HepG2 (cell line): ENCODE measurements around the gene NT5C. TPM values are rescaled to one million over a fixed set of nuclear protein-coding genes. Genes with fewer than 3 reads are reported as not detected.
A peak's percentile ranks its signal among the peaks of the same experiment; 100 is the strongest.

Source experiments
- ATAC-seq: fragments of 200-7000 bp; cut with Tn5 transposase; 3 replicates; pipeline ENCODE4 v1.9.1; 2020; ENCODE audit warnings: mild to moderate bottlenecking, moderate library complexity
- BruUV-seq: library from RNA; stranded (reverse); fragments of 400-500 nt; replicated peaks from 2 replicates; lab custom pipeline; 2021; lab: Mats Ljungman, UMichigan
- CTCF ChIA-PET: fragments of 300-600 bp; formaldehyde crosslinking; extraction: SDS; loops from one replicate; lab custom pipeline; 2021; ENCODE audit warnings: low total read pairs, inconsistent platforms, low intra/inter-chr PET ratio; lab: Yijun Ruan, JAX
- POLR2A ChIA-PET: fragments of 350-600 bp; sonication (Branson Sonifier 250); formaldehyde crosslinking; loops from one replicate; lab custom pipeline; 2020; ENCODE audit warnings: antibody characterized with exemption, inconsistent platforms; lab: Yijun Ruan, JAX
- DNase-seq: peaks from one replicate; pipeline ENCODE4 v3.0.0-alpha.2; 2015; ENCODE audit warnings: low spot score
- FAIRE-seq: peaks from 3 replicates; lab custom pipeline; 2011; peaks lifted over from hg19 to GRCh38; lab: Jason Lieb, UNC
- H2AFZ ChIP-seq: one replicate; pipeline ENCODE4 v1.6.1; 2011; ENCODE audit warnings: low read length, inconsistent platforms
- H3K27ac ChIP-seq: fragments of 300-600 bp; 3 replicates; pipeline ENCODE4 v1.8.0; 2011; ENCODE audit warnings: mixed run types, mild to moderate bottlenecking, mixed read lengths, low read length, inconsistent platforms; ENCODE audit not compliant: insufficient read depth; ENCODE audit errors: extremely low read length
- H3K27me3 ChIP-seq, 2 experiments: fragments of 200-600 bp in 1 of 2; 2 replicates in 1 of 2; 3 replicates in 1 of 2; pipeline versions ENCODE4 v1.6.0 to v1.8.0; 2011; ENCODE audit warnings: low read length in 2 of 2, mild to moderate bottlenecking in 2 of 2, moderate library complexity in 2 of 2, inconsistent platforms in 1 of 2; ENCODE audit not compliant: insufficient read depth in 2 of 2, control insufficient read depth in 1 of 2
- H3K36me3 ChIP-seq, 2 experiments: fragments of 200-600 bp in 1 of 2; replicated peaks in 1 of 2; 2 replicates in 1 of 2; 3 replicates in 1 of 2; pipeline versions ENCODE4 v1.5.1 to v1.8.0; 2011; ENCODE audit warnings: low read length in 2 of 2, inconsistent platforms in 1 of 2; ENCODE audit not compliant: insufficient read depth in 2 of 2, control insufficient read depth in 1 of 2
- H3K4me1 ChIP-seq: 2 replicates; pipeline ENCODE4 v1.5.1; 2012; ENCODE audit warnings: low read length, inconsistent platforms; ENCODE audit not compliant: insufficient read depth
- H3K4me2 ChIP-seq: 2 replicates; pipeline ENCODE4 v1.6.0; 2011; ENCODE audit warnings: low read depth, low read length, inconsistent platforms
- H3K4me3 ChIP-seq, 3 experiments: fragments of 200-600 bp in 1 of 3; sonication (generic), shearing (Covaris generic) in 1 of 3; replicated peaks in 1 of 3; 2 replicates each; pipeline ENCODE4 v1.5.1; 2011 to 2016; ENCODE audit warnings: low read length in 3 of 3, inconsistent platforms in 2 of 3, low read depth in 2 of 3, mild to moderate bottlenecking in 2 of 3, control low read depth in 1 of 3, mixed read lengths in 1 of 3; ENCODE audit not compliant: insufficient read depth in 1 of 3
- H3K79me2 ChIP-seq: one replicate; pipeline ENCODE4 v1.6.1; 2011; ENCODE audit warnings: low read length, inconsistent platforms; ENCODE audit not compliant: insufficient read depth
- H3K9ac ChIP-seq: 2 replicates; pipeline ENCODE4 v1.6.0; 2011; ENCODE audit warnings: mild to moderate bottlenecking, low read depth, low read length, inconsistent platforms; ENCODE audit not compliant: insufficient read depth
- H3K9me3 ChIP-seq: 2 replicates; pipeline ENCODE4 v1.5.1; 2012; ENCODE audit warnings: mild to moderate bottlenecking, low read length
- H4K20me1 ChIP-seq: 2 replicates; pipeline ENCODE4 v1.6.0; 2011; ENCODE audit warnings: inconsistent platforms, mild to moderate bottlenecking, low read length, moderate library complexity; ENCODE audit not compliant: insufficient read depth
- E2F2 ChIP-seq: sonication (generic); formaldehyde crosslinking; IDR thresholded peaks from 2 replicates; pipeline ENCODE4 v1.4.0; 2020; ENCODE audit warnings: missing genetic modification reagents, borderline replicate concordance
- FOXK2 ChIP-seq: fragments of 450-650 bp; IDR thresholded peaks from 2 replicates; pipeline ENCODE4 v1.6.1; 2016
- IRF2 ChIP-seq: IDR thresholded peaks from 2 replicates; pipeline ENCODE4 v1.6.1; 2018; ENCODE audit warnings: missing genetic modification reagents, missing compliant biosample characterization
- KDM2A ChIP-seq: sonication (generic); formaldehyde crosslinking; IDR thresholded peaks from 2 replicates; pipeline ENCODE4 v1.4.0; 2020; ENCODE audit warnings: low read depth, missing genetic modification reagents, borderline replicate concordance
- LCORL ChIP-seq, 2 experiments: fragments of 450-650 bp in 1 of 2; sonication (generic) in 1 of 2; formaldehyde crosslinking in 1 of 2; IDR thresholded peaks; 2 replicates each; pipeline versions ENCODE4 v1.5.0 to v1.6.1; 2017 to 2020; ENCODE audit warnings: antibody characterized with exemption in 1 of 2, missing genetic modification reagents in 1 of 2
- MED8 ChIP-seq: sonication (generic); formaldehyde crosslinking; IDR thresholded peaks from 2 replicates; pipeline ENCODE4 v1.8.1; 2023; ENCODE audit warnings: mild to moderate bottlenecking, missing genetic modification reagents; ENCODE audit not compliant: insufficient replicate concordance
- SPEN ChIP-seq: sonication (generic); formaldehyde crosslinking; IDR thresholded peaks from 2 replicates; pipeline ENCODE4 v1.5.1; 2020; ENCODE audit warnings: low read depth, mild to moderate bottlenecking, missing genetic modification reagents
- TERF1 ChIP-seq: sonication (generic); formaldehyde crosslinking; IDR thresholded peaks from 2 replicates; pipeline ENCODE4 v1.8.0; 2022; ENCODE audit warnings: mild to moderate bottlenecking, missing genetic modification reagents, moderate library complexity
- ZNF33A ChIP-seq: sonication (generic); formaldehyde crosslinking; IDR thresholded peaks from 2 replicates; pipeline ENCODE4 v1.5.1; 2020; ENCODE audit warnings: missing genetic modification reagents, mild to moderate bottlenecking, moderate library complexity, borderline replicate concordance
- ZNF468 ChIP-seq: sonication (generic); formaldehyde crosslinking; IDR thresholded peaks from 2 replicates; pipeline ENCODE4 v1.8.0; 2022; ENCODE audit warnings: mild to moderate bottlenecking, moderate library complexity, missing genetic modification reagents
- ZNF670 ChIP-seq: sonication (generic); formaldehyde crosslinking; IDR thresholded peaks from 2 replicates; pipeline ENCODE4 v1.8.0; 2022; ENCODE audit warnings: mild to moderate bottlenecking, missing genetic modification reagents, borderline replicate concordance
- WGBS: methylation state at CpG from one replicate; pipeline ENCODE4 v1.1.6; 2017; ENCODE audit warnings: low lambda C conversion rate; 5-methylcytosine and 5-hydroxymethylcytosine counted together
- in situ Hi-C: cut with HindIII; loops from 2 replicates; pipeline ENCODE4 v1.10.0; 2017; ENCODE audit warnings: low pct_unique_long_range_greater_than_20kb; ENCODE audit not compliant: extremely low pct_ligation_motif_present
- intact Hi-C: fragments of 100-400 bp; cut with micrococcal nuclease; formaldehyde crosslinking; loops from one replicate; pipeline ENCODE4 v1.10.0; 2022; ENCODE audit not compliant: unreplicated experiment
- polyA plus RNA-seq, 8 experiments: library from polyadenylated mRNA; depleted of rRNA in 3 of 8; stranded (reverse) in 7 of 8; unstranded in 1 of 8; fragments of >200 nt; fragmentation: Illumina TruSeq in 4 of 8; extraction: Trizol in 4 of 8; gene quantifications; 2 replicates each; pipeline versions ENCODE4 v1.2.1 to v1.2.3, GENCODE V29; 2011 to 2016; ENCODE audit warnings: low read depth in 4 of 8, missing spikeins in 1 of 8, mixed read lengths in 1 of 8; ENCODE audit not compliant: insufficient read depth in 1 of 8
- total RNA-seq, 5 experiments: library from RNA; depleted of rRNA; stranded (reverse); fragments of >200 nt; fragmentation: Illumina TruSeq; extraction: Trizol; gene quantifications; 2 replicates each; pipeline ENCODE4 v1.2.3, GENCODE V29; 2016; ENCODE audit warnings: low read depth in 1 of 5
- TF ChIP-seq, protein P1 (sequence below): sonication (generic); formaldehyde crosslinking; IDR thresholded peaks from 2 replicates; pipeline ENCODE4 v1.5.1; 2020; ENCODE audit warnings: missing genetic modification reagents, mild to moderate bottlenecking, borderline replicate concordance
- TF ChIP-seq, protein P2 (sequence below): sonication (generic); formaldehyde crosslinking; IDR thresholded peaks from 2 replicates; pipeline ENCODE4 v1.4.0; 2020; ENCODE audit warnings: mild to moderate bottlenecking, missing genetic modification reagents
- TF ChIP-seq, protein P3 (sequence below): IDR thresholded peaks from 2 replicates; pipeline ENCODE4 v1.6.1; 2016; ENCODE audit warnings: mild to moderate bottlenecking, missing biosample characterization, missing genetic modification reagents
- TF ChIP-seq, protein P4 (sequence below): sonication (generic); formaldehyde crosslinking; conservative IDR thresholded peaks from 2 replicates; pipeline ENCODE4 v1.4.0; 2020; ENCODE audit warnings: missing genetic modification reagents

NT5C gene
- total and polyA plus RNA-seq, 2 of the 13 experiments (the other 11 are each of a cell fraction or from before 2014, with no cell fraction given), result 42.8 to 48.6 TPM

- Histone ChIP-seq H3K79me2 (no peaks in the 10 kb centered on the region), H3K27me3 (peaks cover 0 to 29% of the 10 kb centered on the region in 2 experiments; a peak in 2 of 5 replicates), H3K4me2 (peak overlapping the region; percentile 83), H3K4me3 (peak overlapping the region; percentile 2 to 62 (median 28); a peak in 4 of 6 replicates), H3K27ac (no peak overlapping the region), H2AFZ (no peak overlapping the region), H3K36me3 (no peaks in the 10 kb centered on the region), H3K9me3 (no peaks in the 10 kb centered on the region), H4K20me1 (no peaks in the 10 kb centered on the region; the same call in 1 of the 2 replicates), H3K9ac (no peak overlapping the region; the same call in 1 of the 2 replicates), H3K4me1 (peaks cover 97% of the 10 kb centered on the region)
- ATAC-seq (no peak; the same call in 2 of the 3 replicates), FAIRE-seq (peak; percentile 44), DNase-seq (no peak)
- ChIA-PET CTCF (interaction anchor here (0.9 kb wide), 1 partner anchor 131 kb away, joined by 4 read pairs; no protein-coding TSS in a partner anchor), POLR2A (interaction anchor here (0.7 to 3.4 kb wide), 17 partner anchors 11 to 107 kb away, joined by 3 to 19 read pairs (median 5); partner anchors contain the start of genes ARMC7, ATP5PD, KCTD2 and MRPL58)
- 29% methylated on average over 10 of the region's 10 CpGs for WGBS
- no TSS peak for BruUV-seq
- in situ Hi-C loops (no loop called here), intact Hi-C loops (no loop called here)
- TF ChIP-seq, protein P1, sequence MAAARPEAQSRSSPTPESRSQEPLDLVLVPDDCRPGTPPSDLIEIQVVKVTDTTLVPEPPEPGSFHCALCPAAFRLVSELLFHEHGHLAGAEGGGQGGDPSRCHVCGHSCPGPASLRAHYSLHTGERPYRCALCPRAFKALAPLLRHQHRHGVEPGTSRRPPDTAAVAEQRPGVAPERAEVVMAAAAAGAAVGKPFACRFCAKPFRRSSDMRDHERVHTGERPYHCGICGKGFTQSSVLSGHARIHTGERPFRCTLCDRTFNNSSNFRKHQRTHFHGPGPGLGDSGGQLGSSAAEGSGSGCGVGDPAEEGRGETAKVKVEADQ (CRISPR knock-in tag), result no peak
- no peak for TF ChIP-seq MED8 (CRISPR knock-in tag)
- TF ChIP-seq E2F2 (CRISPR knock-in tag), result no peak
- peak; percentile 53; the same call in 1 of the 2 replicates for TF ChIP-seq ZNF468 (CRISPR knock-in tag)
- TF ChIP-seq, protein P2, sequence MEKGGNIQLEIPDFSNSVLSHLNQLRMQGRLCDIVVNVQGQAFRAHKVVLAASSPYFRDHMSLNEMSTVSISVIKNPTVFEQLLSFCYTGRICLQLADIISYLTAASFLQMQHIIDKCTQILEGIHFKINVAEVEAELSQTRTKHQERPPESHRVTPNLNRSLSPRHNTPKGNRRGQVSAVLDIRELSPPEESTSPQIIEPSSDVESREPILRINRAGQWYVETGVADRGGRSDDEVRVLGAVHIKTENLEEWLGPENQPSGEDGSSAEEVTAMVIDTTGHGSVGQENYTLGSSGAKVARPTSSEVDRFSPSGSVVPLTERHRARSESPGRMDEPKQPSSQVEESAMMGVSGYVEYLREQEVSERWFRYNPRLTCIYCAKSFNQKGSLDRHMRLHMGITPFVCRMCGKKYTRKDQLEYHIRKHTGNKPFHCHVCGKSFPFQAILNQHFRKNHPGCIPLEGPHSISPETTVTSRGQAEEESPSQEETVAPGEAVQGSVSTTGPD, result no peak
- TF ChIP-seq KDM2A (CRISPR knock-in tag), result no peak
- no peak for TF ChIP-seq SPEN (CRISPR knock-in tag)
- 0 out of 2 replicates have a peak, but pooled peaks have one; percentile 19 for TF ChIP-seq FOXK2
- TF ChIP-seq IRF2, result no peak
- TF ChIP-seq, protein P3, sequence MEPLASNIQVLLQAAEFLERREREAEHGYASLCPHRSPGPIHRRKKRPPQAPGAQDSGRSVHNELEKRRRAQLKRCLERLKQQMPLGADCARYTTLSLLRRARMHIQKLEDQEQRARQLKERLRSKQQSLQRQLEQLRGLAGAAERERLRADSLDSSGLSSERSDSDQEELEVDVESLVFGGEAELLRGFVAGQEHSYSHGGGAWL (CRISPR knock-in tag), result no peak
- no peak for TF ChIP-seq ZNF670 (CRISPR knock-in tag)
- no peak for TF ChIP-seq ZNF33A (CRISPR knock-in tag)
- TF ChIP-seq, protein P4, sequence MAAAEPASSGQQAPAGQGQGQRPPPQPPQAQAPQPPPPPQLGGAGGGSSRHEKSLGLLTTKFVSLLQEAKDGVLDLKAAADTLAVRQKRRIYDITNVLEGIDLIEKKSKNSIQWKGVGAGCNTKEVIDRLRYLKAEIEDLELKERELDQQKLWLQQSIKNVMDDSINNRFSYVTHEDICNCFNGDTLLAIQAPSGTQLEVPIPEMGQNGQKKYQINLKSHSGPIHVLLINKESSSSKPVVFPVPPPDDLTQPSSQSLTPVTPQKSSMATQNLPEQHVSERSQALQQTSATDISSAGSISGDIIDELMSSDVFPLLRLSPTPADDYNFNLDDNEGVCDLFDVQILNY (CRISPR knock-in tag), result no peak
- TF ChIP-seq LCORL (IDR thresholded peaks at IDR 0.05), result peak; percentile 47; the same call in 1 of the 2 replicates
- TF ChIP-seq LCORL (CRISPR knock-in tag; IDR thresholded peaks at IDR 0.05), result no peak
- no peak for TF ChIP-seq TERF1
Measured at GRCh38 chr17:75091855-75092327, 39.7 kb downstream of the NT5C start.
